HL-60 (cell line): ENCODE data around the gene RHOBTB1.

Experiments
- CTCF ChIP-seq: IDR thresholded peaks from one replicate; pipeline ENCODE4 v1.5.1; 2011; ENCODE audit warnings: low read length, control low read depth, inconsistent platforms; ENCODE audit not compliant: insufficient read depth
- GABPA ChIP-seq: IDR thresholded peaks from 2 replicates; pipeline ENCODE4 v1.6.1; 2012; ENCODE audit warnings: low read depth
- POLR2AphosphoS5 ChIP-seq: IDR thresholded peaks from 2 replicates; pipeline ENCODE4 v1.6.1; 2012; ENCODE audit warnings: low read depth
- REST ChIP-seq: IDR thresholded peaks from 2 replicates; pipeline ENCODE4 v1.6.1; 2012; ENCODE audit warnings: low read depth; ENCODE audit not compliant: insufficient replicate concordance

GRCh38 chr10:60842694-60843093, 101.3 kb downstream of the RHOBTB1 start:
- TF ChIP-seq POLR2AphosphoS5 = no peak
- no peak for TF ChIP-seq CTCF
- TF ChIP-seq GABPA = no peak
- no peak for TF ChIP-seq REST
